ENCODE results near the gene EXOC3L1. TPM values are rescaled to one million over a fixed set of nuclear protein-coding genes. Genes with fewer than 3 reads are reported as not detected.
A peak's percentile ranks its signal among the peaks of the same experiment; 100 is the strongest.

The EXOC3L1 gene
- polyA plus RNA-seq, 2 donors, result 1.2 to 1.5 TPM

DNA sequence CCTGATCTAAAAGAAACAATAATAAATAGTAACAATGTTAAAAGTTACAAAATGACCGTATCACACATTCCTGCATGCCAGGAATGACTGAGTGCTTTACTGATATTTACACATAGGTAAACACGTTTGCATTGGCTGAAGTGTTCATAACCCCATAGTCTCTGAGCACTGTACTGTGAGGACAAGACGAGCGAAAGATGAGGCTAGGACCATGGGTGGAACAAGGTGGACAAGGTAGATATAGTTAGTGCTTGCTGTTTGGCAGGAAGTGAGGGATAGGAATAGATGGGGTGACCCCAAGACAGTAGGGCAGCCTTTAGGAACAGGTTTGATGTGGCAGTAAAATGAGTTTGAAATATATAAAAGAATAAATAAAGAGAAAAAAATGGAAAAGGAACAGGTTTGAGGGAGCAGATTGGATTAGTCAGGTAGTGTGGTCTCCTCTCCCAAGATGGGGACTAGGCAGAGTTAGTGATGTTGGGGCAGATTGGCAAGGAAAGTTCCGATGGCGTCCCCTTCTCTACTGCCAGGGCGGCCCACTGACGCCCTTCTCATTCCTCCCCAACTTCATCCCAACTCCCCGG lies 1.6 kb upstream of the EXOC3L1 start:
- H3K9me3 ChIP-seq (ENCODE audit: control insufficient read depth in 2 of 2, insufficient read depth in 1 of 2, low read depth in 1 of 2, low read length in 1 of 2), result no peaks in the 10 kb centered on the region
- H3K4me3 ChIP-seq (ENCODE audit: low read depth in 1 of 2, low read length in 2 of 2), result no peak overlapping the region
- no peaks in the 10 kb centered on the region for H3K27me3 ChIP-seq (ENCODE audit: control insufficient read depth in 1 of 2, insufficient read depth in 2 of 2, low read length in 2 of 2)
- WGBS, 2 donors, result 19 to 25% methylated on average over 9 of the region's 9 CpGs
- H3K27ac ChIP-seq (ENCODE audit: low read depth in 2 of 2, low read length in 1 of 2), result peak overlapping the region in 1 of 2 donors; percentile 83
- peaks cover 8 to 15% of the 10 kb centered on the region in 2 donors for H3K4me1 ChIP-seq (ENCODE audit: control insufficient read depth in 2 of 2, insufficient read depth in 2 of 2, low read length in 1 of 2)
- H3K36me3 ChIP-seq (ENCODE audit: control insufficient read depth in 2 of 2, insufficient read depth in 2 of 2, low read length in 1 of 2), result peaks cover 0 to 25% of the 10 kb centered on the region in 2 donors

DNA sequence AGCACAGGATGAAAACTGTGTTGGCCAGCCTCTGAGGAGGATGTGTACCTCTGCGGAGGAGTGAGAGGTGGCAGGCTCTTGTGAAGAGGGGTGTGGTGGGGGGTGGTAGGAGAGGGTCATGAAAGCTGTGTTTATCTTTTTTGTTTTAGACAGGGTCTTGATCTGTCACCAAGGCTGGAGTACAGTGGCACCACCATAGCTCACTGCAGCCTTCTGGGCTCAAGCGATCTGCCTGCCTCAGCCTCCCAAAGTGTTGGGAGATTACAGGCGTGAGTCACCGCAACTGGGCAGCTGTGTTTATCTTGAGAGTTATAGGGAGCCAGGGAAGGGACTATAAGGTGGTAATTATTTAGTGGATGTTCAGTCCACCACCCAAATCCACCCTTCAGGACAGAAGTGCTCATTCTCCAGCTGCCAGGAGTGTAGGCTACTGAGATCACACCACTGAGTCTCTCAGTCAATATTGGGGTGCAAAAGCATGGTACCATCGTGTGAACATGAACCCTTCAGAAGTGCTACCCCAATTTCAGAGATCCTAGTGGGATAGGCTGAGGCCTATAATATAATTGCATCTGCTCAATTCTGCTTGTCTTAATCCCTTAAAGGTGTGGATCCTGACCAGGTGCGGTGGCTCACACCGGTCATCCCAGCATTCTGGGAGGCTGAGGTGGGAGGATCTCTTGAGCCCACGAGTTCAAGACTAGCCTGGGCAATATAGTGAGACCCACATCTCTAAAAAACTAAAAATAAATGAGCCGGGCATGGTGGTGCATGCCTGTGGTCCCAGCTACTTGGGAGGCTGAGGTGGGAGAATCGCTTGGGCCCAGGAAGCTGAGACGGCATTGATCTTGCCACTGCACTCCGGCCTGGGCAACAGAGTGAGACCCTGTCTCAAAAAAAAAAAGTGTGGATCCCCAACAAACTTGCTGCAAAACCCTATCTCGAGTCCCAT lies 788 bp upstream of the EXOC3L1 start:
- Histone ChIP-seq H3K4me1 (ENCODE audit: control insufficient read depth in 2 of 2, insufficient read depth in 2 of 2, low read length in 1 of 2) (peaks cover 8 to 15% of the 10 kb centered on the region in 2 donors), H3K27ac (ENCODE audit: low read depth in 2 of 2, low read length in 1 of 2) (no peak overlapping the region)
- 75 to 79% methylated on average over 13 of the region's 13 CpGs for WGBS, 2 donors

GRCh38 chr16:67188798-67189197 lies 1.1 kb downstream of the EXOC3L1 start:
- Histone ChIP-seq H3K4me1 (ENCODE audit: control insufficient read depth in 2 of 2, insufficient read depth in 2 of 2, low read length in 1 of 2) (peaks cover 17 to 27% of the 10 kb centered on the region in 2 donors), H3K27ac (ENCODE audit: low read depth in 2 of 2, low read length in 1 of 2) (no peak overlapping the region), H3K27me3 (ENCODE audit: control insufficient read depth in 1 of 2, insufficient read depth in 2 of 2, low read length in 2 of 2) (no peaks in the 10 kb centered on the region), H3K9me3 (ENCODE audit: control insufficient read depth in 2 of 2, insufficient read depth in 1 of 2, low read depth in 1 of 2, low read length in 1 of 2) (no peaks in the 10 kb centered on the region), H3K4me3 (ENCODE audit: low read depth in 1 of 2, low read length in 2 of 2) (no peak overlapping the region), H3K36me3 (ENCODE audit: control insufficient read depth in 2 of 2, insufficient read depth in 2 of 2, low read length in 1 of 2) (peaks cover 0 to under 1% of the 10 kb centered on the region in 2 donors)
- WGBS, 2 donors, result 87 to 90% methylated on average over 15 of the region's 15 CpGs

More for the DNA sequence above, 788 bp upstream of the EXOC3L1 start:
- no peaks in the 10 kb centered on the region for H3K27me3 ChIP-seq (ENCODE audit: control insufficient read depth in 1 of 2, insufficient read depth in 2 of 2, low read length in 2 of 2)
- H3K9me3 ChIP-seq (ENCODE audit: control insufficient read depth in 2 of 2, insufficient read depth in 1 of 2, low read depth in 1 of 2, low read length in 1 of 2), result no peaks in the 10 kb centered on the region
- H3K4me3 ChIP-seq (ENCODE audit: low read depth in 1 of 2, low read length in 2 of 2), result no peak overlapping the region
- H3K36me3 ChIP-seq (ENCODE audit: control insufficient read depth in 2 of 2, insufficient read depth in 2 of 2, low read length in 1 of 2), result peaks cover 0 to 17% of the 10 kb centered on the region in 2 donors

GRCh38 chr16:67188323-67188722 lies 1.6 kb downstream of the EXOC3L1 start:
- no peak overlapping the region for H3K4me3 ChIP-seq (ENCODE audit: low read depth in 1 of 2, low read length in 2 of 2)
- H3K27ac ChIP-seq (ENCODE audit: low read depth in 2 of 2, low read length in 1 of 2), result no peak overlapping the region
- H3K4me1 ChIP-seq (ENCODE audit: control insufficient read depth in 2 of 2, insufficient read depth in 2 of 2, low read length in 1 of 2), result peaks cover 16 to 23% of the 10 kb centered on the region in 2 donors
- H3K9me3 ChIP-seq (ENCODE audit: control insufficient read depth in 2 of 2, insufficient read depth in 1 of 2, low read depth in 1 of 2, low read length in 1 of 2), result no peaks in the 10 kb centered on the region
- H3K36me3 ChIP-seq (ENCODE audit: control insufficient read depth in 2 of 2, insufficient read depth in 2 of 2, low read length in 1 of 2), result no peaks in the 10 kb centered on the region
- no peaks in the 10 kb centered on the region for H3K27me3 ChIP-seq (ENCODE audit: control insufficient read depth in 1 of 2, insufficient read depth in 2 of 2, low read length in 2 of 2)
- WGBS, 2 donors, result 81 to 83% methylated on average over 4 of the region's 4 CpGs

GRCh38 chr16:67187175-67187890 lies 2.6 kb downstream of the EXOC3L1 start:
- Histone ChIP-seq H3K4me3 (ENCODE audit: low read depth in 1 of 2, low read length in 2 of 2) (no peak overlapping the region), H3K36me3 (ENCODE audit: control insufficient read depth in 2 of 2, insufficient read depth in 2 of 2, low read length in 1 of 2) (no peaks in the 10 kb centered on the region), H3K9me3 (ENCODE audit: control insufficient read depth in 2 of 2, insufficient read depth in 1 of 2, low read depth in 1 of 2, low read length in 1 of 2) (no peaks in the 10 kb centered on the region), H3K27me3 (ENCODE audit: control insufficient read depth in 1 of 2, insufficient read depth in 2 of 2, low read length in 2 of 2) (no peaks in the 10 kb centered on the region), H3K4me1 (ENCODE audit: control insufficient read depth in 2 of 2, insufficient read depth in 2 of 2, low read length in 1 of 2) (peaks cover 9 to 19% of the 10 kb centered on the region in 2 donors), H3K27ac (ENCODE audit: low read depth in 2 of 2, low read length in 1 of 2) (no peak overlapping the region)
- WGBS, 2 donors, result 88 to 89% methylated on average over 25 to 26 of the region's 26 CpGs

DNA sequence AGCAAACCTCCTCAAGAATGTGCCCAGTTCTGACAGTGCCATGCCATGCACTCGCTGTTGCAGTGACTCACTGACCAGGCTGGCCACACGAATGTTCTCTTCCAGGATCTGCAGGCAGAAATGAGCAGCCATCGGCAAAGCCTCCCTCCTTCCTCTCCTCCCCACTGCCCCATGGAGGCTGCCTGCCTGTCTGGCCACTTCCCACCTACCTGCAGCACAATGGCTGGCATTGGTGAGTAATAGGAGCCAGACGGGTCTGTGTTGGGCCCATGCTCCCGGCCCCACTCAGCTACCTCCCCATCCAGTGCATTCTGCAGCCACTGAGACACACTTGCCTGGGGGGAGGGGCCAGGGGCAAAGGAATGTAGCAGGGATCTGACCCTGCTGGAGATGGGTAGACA lies 3.4 kb downstream of the EXOC3L1 start:
- Histone ChIP-seq H3K9me3 (ENCODE audit: control insufficient read depth in 2 of 2, insufficient read depth in 1 of 2, low read depth in 1 of 2, low read length in 1 of 2) (no peaks in the 10 kb centered on the region), H3K27ac (ENCODE audit: low read depth in 2 of 2, low read length in 1 of 2) (no peak overlapping the region), H3K4me1 (ENCODE audit: control insufficient read depth in 2 of 2, insufficient read depth in 2 of 2, low read length in 1 of 2) (peaks cover 9 to 16% of the 10 kb centered on the region in 2 donors), H3K36me3 (ENCODE audit: control insufficient read depth in 2 of 2, insufficient read depth in 2 of 2, low read length in 1 of 2) (no peaks in the 10 kb centered on the region), H3K4me3 (ENCODE audit: low read depth in 1 of 2, low read length in 2 of 2) (no peak overlapping the region), H3K27me3 (ENCODE audit: control insufficient read depth in 1 of 2, insufficient read depth in 2 of 2, low read length in 2 of 2) (no peaks in the 10 kb centered on the region)
- 56 to 64% methylated on average over 5 of the region's 5 CpGs for WGBS, 2 donors

DNA sequence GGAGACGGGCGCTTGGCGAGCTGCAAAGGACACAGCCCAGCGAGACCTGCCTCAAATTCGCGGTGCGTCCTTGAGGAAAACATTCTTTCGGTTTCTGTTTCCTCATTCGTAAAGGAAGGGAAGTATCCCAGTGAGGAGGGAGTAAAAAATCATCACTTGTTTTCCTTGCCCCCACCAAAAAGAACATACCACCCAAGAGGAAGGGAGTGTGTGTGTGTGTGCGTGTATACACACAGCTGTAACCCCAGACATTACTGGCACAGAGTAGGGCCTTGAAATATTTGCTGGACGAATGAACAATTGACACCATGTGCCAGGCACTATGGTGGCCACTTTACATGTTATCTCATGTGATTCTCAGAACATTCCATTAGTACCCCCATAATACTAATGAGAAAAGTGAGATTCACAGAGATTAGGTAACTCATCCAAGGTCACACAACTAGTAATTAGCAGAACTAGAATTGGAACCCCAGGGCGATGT lies 4.2 kb downstream of the EXOC3L1 start:
- no peaks in the 10 kb centered on the region for H3K27me3 ChIP-seq (ENCODE audit: control insufficient read depth in 1 of 2, insufficient read depth in 2 of 2, low read length in 2 of 2)
- H3K4me1 ChIP-seq (ENCODE audit: control insufficient read depth in 2 of 2, insufficient read depth in 2 of 2, low read length in 1 of 2), result peaks cover 9 to 15% of the 10 kb centered on the region in 2 donors
- peak overlapping the region in 1 of 2 donors; percentile 36 for H3K27ac ChIP-seq (ENCODE audit: low read depth in 2 of 2, low read length in 1 of 2)
- H3K36me3 ChIP-seq (ENCODE audit: control insufficient read depth in 2 of 2, insufficient read depth in 2 of 2, low read length in 1 of 2), result no peaks in the 10 kb centered on the region
- H3K4me3 ChIP-seq (ENCODE audit: low read depth in 1 of 2, low read length in 2 of 2), result peak overlapping the region in 1 of 2 donors; percentile 60
- H3K9me3 ChIP-seq (ENCODE audit: control insufficient read depth in 2 of 2, insufficient read depth in 1 of 2, low read depth in 1 of 2, low read length in 1 of 2), result no peaks in the 10 kb centered on the region
- 9 to 12% methylated on average over 12 of the region's 12 CpGs for WGBS, 2 donors

DNA sequence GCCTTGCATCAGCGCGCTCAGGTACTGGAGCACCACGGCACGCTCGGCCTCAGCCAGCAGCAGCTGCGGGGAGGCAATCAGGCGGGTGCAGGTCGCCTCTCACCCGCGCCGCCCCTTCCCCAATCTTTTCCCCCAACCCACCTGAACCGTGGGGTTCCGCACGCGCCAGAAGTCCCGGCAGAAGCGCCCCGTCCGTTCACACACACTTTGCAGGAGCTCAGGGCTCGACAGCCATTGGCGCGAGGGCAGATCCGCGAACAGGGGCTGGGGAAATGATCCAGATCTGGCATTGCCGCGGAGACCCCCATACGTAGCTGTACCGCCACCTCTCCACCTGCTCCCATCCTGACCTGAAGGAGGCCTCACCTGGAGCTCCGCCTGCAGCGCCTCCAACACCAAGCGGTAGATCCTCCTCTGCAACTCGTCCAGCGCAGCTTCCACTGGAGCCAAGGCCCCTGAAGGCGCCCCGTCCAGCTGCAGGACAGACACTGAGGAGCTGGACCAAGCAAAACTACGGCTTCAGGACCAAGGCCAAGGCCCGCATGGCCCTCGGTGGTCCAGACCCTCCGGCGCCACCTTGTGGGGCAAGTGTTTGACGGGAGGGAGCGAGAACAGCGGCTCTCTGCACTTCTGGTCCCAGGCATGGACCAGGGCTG lies 4.8 kb downstream of the EXOC3L1 start:
- H3K9me3 ChIP-seq (ENCODE audit: control insufficient read depth in 2 of 2, insufficient read depth in 1 of 2, low read depth in 1 of 2, low read length in 1 of 2), result no peaks in the 10 kb centered on the region
- no peaks in the 10 kb centered on the region for H3K36me3 ChIP-seq (ENCODE audit: control insufficient read depth in 2 of 2, insufficient read depth in 2 of 2, low read length in 1 of 2)
- H3K4me3 ChIP-seq (ENCODE audit: low read depth in 1 of 2, low read length in 2 of 2), result peak overlapping the region; percentile 60 to 91
- H3K27me3 ChIP-seq (ENCODE audit: control insufficient read depth in 1 of 2, insufficient read depth in 2 of 2, low read length in 2 of 2), result no peaks in the 10 kb centered on the region
- H3K4me1 ChIP-seq (ENCODE audit: control insufficient read depth in 2 of 2, insufficient read depth in 2 of 2, low read length in 1 of 2), result peaks cover 9 to 15% of the 10 kb centered on the region in 2 donors
- H3K27ac ChIP-seq (ENCODE audit: low read depth in 2 of 2, low read length in 1 of 2), result peak overlapping the region in 1 of 2 donors; percentile 36
- WGBS, 2 donors, result 10 to 14% methylated on average over 42 to 43 of the region's 43 CpGs

Measured in esophagus (tissue), 2 donors.